Brain microvascular endothelial cell (primary cell): ENCODE measurements around the gene LEP.

ENCODE experiments used
- DNase-seq: peaks from one replicate; pipeline ENCODE4 v3.0.0-alpha.2; 2020
- H3K27ac ChIP-seq: fragments of 250-450 bp; sonication (Bioruptor Pico); 2 replicates; pipeline ENCODE4 v1.5.1; 2020; ENCODE audit warnings: mild to moderate bottlenecking, moderate library complexity
- H3K27me3 ChIP-seq: fragments of 250-450 bp; sonication (Bioruptor Pico); replicated peaks from 2 replicates; pipeline ENCODE4 v1.5.1; 2020; ENCODE audit warnings: mild to moderate bottlenecking
- H3K36me3 ChIP-seq: fragments of 250-450 bp; sonication (Bioruptor Pico); replicated peaks from 2 replicates; pipeline ENCODE4 v1.5.1; 2020; ENCODE audit warnings: mild to moderate bottlenecking
- H3K4me3 ChIP-seq: 2 replicates; pipeline ENCODE4 v1.5.1; 2011; ENCODE audit warnings: low read depth, mild to moderate bottlenecking, control low read depth, low read length, moderate library complexity
- in situ Hi-C: cut with HindIII; loops from 2 replicates; pipeline ENCODE4 v1.10.0; 2017; ENCODE audit warnings: low sequenced_read_pairs, low pct_ligation_motif_present
- TF ChIP-seq, protein P1 (sequence below): IDR thresholded peaks from 2 replicates; pipeline ENCODE4 v1.5.1; 2011; ENCODE audit warnings: low read depth, mild to moderate bottlenecking, moderate library complexity, low read length, control low read depth, inconsistent platforms; ENCODE audit errors: missing control alignments

LEP gene

DNA sequence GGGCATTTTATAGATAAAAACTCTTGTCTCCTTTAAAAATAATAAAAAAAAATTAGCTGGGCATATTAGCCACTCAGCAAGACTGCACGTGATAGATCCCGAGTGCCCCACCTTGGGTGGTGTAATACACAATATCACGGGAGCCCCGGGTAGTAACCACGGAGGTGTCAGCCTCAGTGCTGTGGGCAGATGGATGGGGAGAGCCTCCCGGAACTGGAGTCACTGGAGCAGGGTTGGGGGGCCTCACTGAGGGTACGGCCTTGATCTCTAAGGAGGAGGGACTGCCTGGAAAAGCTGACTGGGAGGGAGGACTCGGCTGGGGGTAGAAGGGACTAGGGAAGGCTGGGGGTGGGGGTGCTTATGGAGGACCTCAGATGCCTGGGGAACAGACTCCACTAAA, 12.6 kb downstream of the LEP start:
- Histone ChIP-seq H3K27ac (no peak overlapping the region), H3K36me3 (no peaks in the 10 kb centered on the region), H3K4me3 (no peak overlapping the region), H3K27me3 (peaks cover 9% of the 10 kb centered on the region)
- in situ Hi-C loops = no loop called here
- no peak for DNase-seq
- TF ChIP-seq, protein P1, sequence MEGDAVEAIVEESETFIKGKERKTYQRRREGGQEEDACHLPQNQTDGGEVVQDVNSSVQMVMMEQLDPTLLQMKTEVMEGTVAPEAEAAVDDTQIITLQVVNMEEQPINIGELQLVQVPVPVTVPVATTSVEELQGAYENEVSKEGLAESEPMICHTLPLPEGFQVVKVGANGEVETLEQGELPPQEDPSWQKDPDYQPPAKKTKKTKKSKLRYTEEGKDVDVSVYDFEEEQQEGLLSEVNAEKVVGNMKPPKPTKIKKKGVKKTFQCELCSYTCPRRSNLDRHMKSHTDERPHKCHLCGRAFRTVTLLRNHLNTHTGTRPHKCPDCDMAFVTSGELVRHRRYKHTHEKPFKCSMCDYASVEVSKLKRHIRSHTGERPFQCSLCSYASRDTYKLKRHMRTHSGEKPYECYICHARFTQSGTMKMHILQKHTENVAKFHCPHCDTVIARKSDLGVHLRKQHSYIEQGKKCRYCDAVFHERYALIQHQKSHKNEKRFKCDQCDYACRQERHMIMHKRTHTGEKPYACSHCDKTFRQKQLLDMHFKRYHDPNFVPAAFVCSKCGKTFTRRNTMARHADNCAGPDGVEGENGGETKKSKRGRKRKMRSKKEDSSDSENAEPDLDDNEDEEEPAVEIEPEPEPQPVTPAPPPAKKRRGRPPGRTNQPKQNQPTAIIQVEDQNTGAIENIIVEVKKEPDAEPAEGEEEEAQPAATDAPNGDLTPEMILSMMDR = no peak

DNA sequence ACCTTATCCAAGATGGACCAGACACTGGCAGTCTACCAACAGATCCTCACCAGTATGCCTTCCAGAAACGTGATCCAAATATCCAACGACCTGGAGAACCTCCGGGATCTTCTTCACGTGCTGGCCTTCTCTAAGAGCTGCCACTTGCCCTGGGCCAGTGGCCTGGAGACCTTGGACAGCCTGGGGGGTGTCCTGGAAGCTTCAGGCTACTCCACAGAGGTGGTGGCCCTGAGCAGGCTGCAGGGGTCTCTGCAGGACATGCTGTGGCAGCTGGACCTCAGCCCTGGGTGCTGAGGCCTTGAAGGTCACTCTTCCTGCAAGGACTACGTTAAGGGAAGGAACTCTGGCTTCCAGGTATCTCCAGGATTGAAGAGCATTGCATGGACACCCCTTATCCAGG, 13.4 kb downstream of the LEP start:
- Histone ChIP-seq H3K4me3 (no peak overlapping the region), H3K27me3 (peaks cover 5% of the 10 kb centered on the region), H3K27ac (no peak overlapping the region), H3K36me3 (no peaks in the 10 kb centered on the region)
- TF ChIP-seq, protein P1 = no peak
- DNase-seq = no peak
- in situ Hi-C loops = no loop called here

DNA sequence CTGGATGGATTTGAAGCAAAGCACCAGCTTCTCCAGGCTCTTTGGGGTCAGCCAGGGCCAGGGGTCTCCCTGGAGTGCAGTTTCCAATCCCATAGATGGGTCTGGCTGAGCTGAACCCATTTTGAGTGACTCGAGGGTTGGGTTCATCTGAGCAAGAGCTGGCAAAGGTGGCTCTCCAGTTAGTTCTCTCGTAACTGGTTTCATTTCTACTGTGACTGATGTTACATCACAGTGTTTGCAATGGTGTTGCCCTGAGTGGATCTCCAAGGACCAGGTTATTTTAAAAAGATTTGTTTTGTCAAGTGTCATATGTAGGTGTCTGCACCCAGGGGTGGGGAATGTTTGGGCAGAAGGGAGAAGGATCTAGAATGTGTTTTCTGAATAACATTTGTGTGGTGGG, 14.2 kb downstream of the LEP start:
- TF ChIP-seq, protein P1 = no peak
- Histone ChIP-seq H3K27ac (no peak overlapping the region), H3K4me3 (no peak overlapping the region), H3K27me3 (peaks cover 4% of the 10 kb centered on the region), H3K36me3 (no peaks in the 10 kb centered on the region)
- in situ Hi-C loops = no loop called here
- DNase-seq = no peak

GRCh38 chr7:128257458-128257857, 16.4 kb downstream of the LEP start:
- H3K27me3 ChIP-seq = peaks cover 4% of the 10 kb centered on the region
- no peak overlapping the region for H3K27ac ChIP-seq
- TF ChIP-seq, protein P1 = no peak
- H3K36me3 ChIP-seq = no peaks in the 10 kb centered on the region
- in situ Hi-C loops = no loop called here
- no peak for DNase-seq
- no peak overlapping the region for H3K4me3 ChIP-seq

DNA sequence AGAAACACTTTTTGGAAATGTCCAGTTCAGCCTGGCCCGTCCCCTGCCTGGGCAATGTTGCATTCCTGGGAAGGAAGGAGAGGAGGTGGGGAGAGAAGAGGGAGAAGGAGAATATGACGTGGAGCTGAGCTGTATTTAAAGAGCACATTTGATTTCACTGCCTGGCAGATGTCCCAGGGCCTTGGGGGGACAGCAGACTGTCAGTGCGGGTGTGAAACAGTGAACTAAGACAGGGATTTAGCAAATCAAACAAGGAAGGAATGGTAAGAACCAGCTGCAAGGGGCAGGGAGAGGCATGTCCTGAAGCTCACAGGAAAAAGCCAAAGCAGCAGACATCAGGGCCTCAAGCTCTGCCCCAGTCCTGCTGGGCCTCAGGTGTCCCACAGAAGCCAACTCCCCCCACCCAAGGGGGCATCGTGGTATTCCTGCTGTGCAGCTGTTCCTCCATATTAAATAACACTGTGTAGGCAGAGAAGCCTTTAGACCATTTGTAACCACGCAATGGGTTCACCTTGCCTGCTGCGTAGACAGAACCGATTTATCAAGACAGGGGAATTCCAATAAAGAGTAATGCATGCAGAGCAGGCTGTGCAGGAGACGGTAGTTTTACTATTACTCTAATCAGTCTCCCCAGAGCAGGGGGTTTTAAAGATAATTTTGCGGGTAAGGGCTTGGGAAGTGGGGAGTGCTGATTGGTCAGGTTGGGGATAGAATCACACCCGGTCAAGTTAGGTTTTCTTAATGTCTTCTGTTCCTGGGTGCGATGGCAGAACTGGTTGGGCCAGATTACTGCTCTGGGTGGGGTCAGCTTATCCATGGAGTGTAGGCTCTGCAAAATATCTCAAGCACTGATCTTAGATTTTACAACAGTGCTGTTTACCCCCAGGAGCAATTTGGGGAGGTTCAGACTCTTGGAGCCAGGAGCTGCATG, 18.3 kb downstream of the LEP start:
- Histone ChIP-seq H3K4me3 (no peak overlapping the region), H3K27me3 (peaks cover 6% of the 10 kb centered on the region), H3K27ac (no peak overlapping the region), H3K36me3 (no peaks in the 10 kb centered on the region)
- DNase-seq = no peak
- in situ Hi-C loops = no loop called here
- TF ChIP-seq, protein P1 = no peak
